Hematopoietic multipotent progenitor cell treated with erythropoietin and hydrocortisone succinate and interleukin-3 and kit ligand, for 4 days (in vitro differentiated cells): ENCODE data around the gene SFTPA1.
"Not testable (repeated sequence)": the region's sequence is repeated elsewhere in the genome, so short reads cannot be mapped to it uniquely, and the experiment has no call there.

Source experiments
- DNase-seq: peaks from one replicate; pipeline ENCODE4 v3.0.0-alpha.2; 2015

Gene SFTPA1

DNA sequence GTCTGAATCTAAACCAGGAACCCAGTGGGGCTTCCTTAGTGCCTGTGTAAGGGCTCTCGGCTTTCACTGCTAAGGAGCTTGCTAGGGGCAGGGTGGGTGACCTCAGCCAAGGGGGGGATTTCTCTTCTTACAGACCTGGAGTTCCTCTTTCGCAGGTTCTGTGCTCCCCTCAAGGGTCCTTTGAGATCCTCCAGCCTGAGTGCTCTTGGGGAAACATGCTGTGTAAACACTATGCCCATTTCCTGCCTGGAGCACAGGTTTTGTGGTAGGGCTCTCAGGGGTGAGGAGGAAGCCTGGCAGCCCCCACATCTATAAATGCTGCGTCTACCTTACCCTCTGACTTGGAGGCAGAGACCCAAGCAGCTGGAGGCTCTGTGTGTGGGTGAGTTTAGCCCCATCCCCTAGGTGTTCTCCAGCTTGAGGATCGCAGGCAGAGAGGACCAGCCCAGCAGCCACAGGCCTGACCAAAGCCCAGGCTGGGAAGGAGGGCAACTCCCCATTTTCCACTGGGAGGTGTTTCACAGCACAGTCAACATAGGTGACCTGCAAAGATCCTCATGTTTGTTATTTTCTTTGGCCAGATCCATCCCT, at the start of gene SFTPA1:
SFTPA1 (plus strand) TSS at position 339 of the 591 bp plus-strand sequence. CDS start 887 bp downstream, outside the sequence.
- DNase-seq, result peak; percentile 36

DNA sequence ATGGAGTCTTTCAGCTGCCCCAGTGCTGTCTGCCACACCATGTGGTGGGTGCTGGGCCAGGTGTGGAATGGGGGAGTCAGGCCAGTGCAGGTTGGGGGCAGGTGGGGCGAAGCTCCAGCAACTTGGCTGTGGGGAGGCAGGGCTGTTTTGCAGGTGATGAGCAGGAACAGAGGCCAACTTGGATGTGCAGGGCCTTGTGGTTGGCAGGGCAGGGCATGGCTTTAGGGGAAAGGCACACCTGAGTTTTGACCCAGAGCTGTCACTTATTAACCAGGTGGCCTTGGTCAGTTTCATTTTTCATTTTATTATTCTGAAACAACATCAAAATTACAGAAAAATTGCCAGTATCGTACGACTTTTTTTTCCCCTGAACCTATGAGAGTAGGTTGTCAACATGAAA, 49.5 kb upstream of the SFTPA1 start:
- no peak for DNase-seq

DNA sequence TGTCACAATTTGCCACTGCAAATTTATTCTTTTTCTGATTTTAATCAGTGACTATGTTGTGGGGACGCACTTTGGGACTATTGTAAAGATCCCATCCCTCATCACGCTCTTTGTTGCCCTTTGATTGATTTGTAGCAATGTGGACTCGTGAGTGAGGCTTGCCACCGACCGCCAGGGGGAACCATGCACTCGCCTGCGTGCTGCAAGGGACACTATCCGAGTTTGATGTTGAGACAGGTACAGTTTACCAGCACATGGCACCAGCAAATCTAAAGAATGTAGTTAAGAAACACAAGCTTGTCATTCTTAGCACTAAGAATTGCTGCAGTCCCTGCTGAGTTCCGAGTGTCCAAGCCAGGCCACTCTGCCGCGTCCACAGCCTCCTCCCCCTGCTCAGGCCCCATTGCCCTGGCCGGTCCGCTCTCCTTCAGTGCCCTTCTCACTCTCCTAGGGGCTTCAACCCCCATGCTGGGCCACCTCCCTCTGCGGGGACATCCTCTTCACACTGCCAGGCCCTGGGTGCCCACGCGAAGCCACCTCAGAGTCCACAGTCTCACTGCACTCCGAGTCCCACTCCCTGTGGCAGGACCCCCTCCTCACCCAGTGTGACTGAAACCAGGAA, 48.5 kb upstream of the SFTPA1 start:
- peak; percentile 83 for DNase-seq

DNA sequence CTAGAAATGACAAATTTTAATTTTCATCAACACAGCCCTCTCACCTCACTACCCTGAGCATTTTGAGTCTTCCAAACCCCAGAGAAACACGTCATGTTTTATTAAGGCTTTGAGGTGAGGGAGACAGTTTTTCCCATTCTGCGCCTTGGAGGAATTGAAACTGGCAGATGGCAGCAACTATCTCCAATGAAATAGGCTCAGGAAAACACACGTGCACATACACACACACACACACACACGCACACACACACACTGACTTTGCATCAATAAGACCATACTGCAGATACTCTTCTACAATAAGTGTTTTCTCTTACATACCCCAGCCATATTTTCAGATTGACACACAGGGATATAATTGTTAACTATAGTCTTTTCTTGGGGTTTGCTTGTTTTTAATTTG, 47.3 kb upstream of the SFTPA1 start:
- no peak for DNase-seq

DNA sequence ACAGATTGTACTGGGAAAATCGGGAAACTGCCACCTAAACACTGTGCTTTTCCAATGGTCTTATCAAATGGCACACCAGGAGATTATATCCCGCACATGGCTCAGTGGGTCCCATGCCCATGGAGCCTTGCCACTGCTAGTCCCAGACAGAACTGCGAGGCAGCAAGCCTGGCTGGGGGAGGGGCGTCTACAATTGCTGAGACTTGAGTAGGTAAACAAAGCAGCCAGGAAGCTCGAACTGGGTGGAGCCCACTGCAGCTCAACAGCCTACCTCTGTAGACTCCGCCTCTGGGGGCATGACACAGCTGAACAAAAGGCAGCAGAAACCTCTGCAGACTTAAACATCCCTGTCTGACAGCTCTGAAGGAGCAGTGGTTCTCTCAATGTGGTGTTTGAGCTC, 40.1 kb upstream of the SFTPA1 start:
- DNase-seq, result not testable (repeated sequence)

DNA sequence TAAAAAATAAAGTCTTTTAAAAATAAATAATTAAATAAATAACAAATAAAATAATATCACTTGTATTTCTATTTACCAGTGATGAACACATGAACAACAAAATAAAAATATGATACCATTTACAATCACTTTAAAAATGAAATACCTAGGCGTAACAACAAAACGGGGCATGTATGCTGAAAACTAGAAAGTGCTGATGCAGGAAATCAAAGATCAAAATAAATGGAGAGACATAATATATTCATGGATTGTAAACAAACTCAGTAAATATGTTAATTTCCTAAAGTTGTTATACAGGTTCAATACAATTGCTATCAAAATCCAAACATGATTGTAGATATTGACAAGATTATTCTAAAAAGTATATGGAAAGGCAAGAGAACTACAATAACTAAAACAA, 31.4 kb upstream of the SFTPA1 start:
- no peak for DNase-seq

DNA sequence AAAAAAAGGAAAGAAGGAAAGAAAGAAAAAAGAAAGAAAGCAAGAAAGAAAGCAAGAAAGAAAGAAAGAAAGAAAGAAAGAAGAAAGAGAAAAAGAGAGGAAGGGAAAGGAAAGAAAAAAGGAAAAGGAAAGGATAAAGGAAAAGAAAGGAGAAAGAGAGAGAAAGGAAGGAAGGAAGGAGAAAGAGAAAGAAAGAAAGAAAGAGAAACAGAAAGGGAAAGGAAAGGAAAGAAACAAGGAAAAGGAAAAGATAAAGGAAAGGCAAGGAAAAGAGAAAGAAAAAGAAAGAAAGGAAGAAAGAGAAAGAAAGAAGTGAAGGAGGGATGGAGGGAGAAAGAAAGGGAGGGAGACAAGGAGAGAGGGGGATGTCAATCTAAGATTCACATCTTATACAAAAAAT, 29.7 kb upstream of the SFTPA1 start:
- no peak for DNase-seq

DNA sequence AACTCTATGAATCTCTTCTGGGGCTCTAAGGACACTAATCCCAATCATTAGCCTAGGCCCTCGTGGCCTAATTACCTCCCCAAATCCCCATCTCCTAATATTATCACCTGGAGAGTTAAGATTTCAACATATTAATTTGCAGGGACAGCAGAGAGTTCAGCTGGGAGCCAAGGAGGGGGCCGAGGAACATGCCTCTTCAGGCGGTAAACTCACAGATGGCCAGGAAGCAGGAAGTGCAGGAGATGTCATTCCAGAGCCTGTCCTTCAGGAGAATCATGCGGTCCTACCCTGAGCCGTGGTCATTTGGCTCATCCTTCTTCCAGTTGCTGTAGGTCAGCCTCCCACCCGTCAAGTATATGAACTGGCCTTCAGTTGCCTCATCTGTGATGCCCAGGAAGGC, 28.6 kb upstream of the SFTPA1 start:
- no peak for DNase-seq

DNA sequence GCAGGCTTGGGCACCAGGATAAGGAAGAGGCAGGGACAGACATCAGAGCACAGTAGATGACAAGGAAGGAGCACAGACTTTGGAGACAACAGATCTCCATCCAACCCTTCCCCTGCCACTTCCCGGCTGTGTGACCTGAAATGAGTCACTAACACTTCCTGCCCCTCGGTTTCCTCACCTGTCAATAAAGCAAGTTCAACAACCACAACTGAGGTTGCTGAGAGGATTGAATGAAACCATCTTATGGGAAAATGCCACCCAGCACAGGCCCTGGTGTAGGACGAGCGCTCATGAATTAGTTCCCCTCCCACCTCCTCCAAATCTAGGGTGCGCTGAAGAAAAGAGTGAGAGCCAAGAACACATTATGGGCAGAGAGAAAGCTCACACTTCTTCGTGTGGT, 27.8 kb upstream of the SFTPA1 start:
- DNase-seq, result not testable (repeated sequence)

DNA sequence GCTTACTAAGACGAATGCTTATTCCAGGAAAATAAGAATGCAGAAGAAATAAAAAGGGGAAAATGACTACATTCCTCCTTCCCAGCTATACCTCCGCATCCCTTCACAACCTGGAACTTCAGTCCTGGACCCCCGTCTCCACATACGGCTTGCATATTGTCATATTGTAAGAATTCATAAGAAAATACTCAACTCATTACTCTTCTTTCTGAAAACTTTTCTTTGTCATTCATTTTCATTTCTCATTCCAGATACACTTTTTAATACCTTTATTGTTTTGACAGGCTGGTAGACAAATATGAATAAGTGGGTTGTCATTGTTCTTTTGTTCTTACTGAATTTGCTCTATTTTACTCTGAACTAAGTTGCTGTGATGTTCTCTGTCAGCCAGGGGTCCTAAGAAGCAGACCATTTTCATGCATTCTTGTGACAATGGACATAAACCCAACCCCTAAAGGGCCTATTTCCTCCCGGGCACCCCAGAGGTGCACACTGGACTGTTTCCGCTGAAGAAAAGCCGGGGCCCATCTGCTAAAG, 27.2 kb upstream of the SFTPA1 start:
- DNase-seq, result no peak

DNA sequence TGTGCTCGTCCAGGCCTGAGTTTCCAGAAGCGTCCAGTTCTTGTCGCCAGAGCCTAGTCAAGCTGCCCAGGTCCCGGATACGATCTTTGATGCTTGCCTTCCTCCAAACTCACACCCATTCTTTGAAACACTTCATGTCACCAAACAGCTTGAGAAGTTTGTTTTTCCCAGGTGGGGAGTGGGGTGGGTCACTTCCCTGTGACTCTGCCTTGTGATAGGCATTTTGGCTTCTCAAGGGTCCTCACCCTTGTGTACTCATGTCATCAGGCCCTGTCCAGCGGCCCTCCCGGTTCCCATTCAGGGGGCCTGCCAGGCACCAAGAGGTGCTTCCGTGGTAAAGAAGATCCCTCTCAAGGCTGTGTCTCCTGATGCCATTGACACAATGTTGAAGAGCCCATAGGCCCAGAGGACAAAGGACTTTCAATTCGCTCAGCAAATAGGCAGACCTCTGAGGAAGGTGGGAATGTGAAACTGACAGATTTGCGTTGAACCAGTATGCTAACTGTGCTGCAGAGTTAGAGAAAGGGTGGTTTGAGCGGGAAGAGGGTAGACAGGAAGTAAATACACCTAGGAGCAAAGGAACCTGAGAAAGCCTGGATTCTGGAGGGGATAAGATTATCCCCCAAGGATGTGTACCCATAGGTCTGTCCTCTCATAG, 24.7 kb upstream of the SFTPA1 start:
- no peak for DNase-seq

DNA sequence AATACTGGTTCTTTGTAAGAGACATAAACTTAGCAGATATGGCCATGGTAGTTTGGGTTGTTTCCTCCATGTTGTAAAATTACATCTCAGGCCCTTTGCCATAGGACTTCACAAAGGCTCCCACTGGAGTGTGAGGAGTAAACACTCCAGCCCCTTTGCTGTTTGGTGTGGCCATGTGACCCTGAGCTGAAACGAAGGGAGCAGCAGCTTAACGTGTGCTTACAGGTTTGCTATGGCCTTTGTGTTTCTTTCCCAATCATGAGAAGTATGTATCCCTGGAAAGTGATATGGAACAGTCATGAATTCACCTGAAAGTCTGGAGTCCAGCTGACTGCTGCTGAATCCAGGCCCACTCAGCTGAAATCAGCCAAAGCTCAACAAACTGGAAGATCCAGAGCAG, 23.8 kb upstream of the SFTPA1 start:
- DNase-seq, result no peak

DNA sequence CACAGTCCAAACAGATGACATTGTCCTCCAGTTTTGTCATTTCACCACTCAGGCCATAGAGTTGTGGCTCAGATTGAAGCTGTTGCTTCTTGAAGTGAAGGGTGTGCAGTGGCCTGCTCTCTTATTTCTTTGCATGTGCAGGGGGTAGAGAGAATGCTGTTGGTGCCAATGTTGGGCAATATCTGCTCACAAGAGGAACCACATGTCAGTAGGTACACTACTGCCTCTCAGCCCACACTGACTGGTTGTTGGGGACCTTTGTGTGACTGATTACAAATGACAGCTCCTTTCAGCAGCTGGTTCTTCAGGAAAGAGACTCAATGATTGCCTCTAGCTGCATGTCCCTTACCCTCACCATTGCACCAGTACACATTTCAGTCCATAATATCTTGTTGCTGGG, 21.9 kb upstream of the SFTPA1 start:
- peak; percentile 47 for DNase-seq

DNA sequence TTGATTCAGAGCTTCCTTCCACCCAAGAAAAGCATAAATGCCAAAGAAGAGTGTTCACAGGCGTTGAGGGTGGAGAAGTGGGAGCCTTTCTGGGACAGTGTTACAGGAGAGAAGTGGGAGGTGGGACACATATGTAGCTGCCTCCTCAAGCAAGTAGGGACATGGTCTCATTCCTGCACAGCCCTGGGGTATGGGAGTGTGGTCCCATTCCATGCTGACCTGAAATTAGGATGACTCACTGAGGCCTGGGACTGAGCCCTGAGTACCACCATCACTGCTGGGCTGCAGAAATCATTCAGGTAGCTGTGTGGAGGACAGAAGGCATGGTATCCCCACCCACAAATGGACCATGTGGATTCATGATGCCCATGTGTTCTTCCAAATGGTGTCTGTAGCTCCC, 17.4 kb upstream of the SFTPA1 start:
- DNase-seq, result no peak

DNA sequence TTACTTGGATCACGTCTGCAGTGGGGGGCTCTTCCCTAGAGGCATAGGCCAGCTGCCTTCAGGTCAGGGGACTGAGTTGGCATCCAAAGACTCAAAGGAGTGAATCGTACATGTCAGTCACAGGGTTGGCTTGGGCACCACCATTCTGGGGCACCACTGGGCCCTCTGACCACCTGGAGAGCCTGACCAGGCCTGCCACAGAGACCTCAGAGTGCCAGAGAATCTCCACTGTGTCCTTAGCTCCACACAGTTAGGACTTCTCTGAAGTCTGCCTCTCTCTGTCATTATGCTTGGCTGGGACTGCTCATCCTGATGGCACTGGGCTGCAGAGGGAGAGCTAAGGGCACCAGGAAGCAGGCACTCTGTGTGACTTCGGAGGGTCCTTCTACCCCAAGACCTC, 16.2 kb upstream of the SFTPA1 start:
- DNase-seq, result not testable (repeated sequence)

DNA sequence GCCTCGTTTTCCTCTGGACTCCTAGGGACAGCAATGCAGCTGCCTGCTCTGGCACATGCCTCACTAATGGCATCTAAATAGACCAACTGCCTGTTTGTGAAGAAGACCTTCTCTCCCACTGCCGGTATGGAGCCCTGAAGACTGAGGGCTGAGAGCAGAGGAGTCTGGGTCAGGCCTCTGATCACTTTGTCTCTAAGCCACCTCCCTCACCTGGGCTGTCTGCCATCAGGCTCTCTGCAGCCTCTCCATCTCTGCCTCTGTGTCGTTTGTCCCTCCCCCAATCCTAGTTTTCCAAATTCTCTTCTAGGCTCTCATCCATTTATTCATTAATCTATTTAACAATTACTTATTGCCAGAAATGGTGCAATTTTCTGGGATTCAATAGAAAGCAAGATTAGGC, 15.2 kb upstream of the SFTPA1 start:
- DNase-seq, result no peak

DNA sequence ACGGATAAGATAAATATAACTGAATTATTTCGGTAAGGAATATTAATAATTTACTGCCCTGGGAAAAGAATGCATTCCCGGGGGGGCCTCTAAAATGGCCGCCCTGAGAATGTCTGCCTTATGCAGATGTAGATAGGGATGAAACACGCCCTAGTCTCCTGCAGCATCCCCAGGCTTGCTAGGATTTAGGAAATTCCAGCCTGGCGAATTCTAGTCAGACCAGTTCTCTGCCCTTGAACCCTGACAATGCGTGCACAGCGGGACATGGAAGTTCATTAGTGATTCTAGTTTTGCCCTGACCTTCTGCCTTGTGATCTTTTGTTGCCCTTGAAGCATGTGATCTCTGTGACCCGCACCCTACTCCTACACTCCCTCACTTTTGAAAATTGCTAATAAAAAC, 11.1 kb upstream of the SFTPA1 start:
- DNase-seq, result not testable (repeated sequence)

DNA sequence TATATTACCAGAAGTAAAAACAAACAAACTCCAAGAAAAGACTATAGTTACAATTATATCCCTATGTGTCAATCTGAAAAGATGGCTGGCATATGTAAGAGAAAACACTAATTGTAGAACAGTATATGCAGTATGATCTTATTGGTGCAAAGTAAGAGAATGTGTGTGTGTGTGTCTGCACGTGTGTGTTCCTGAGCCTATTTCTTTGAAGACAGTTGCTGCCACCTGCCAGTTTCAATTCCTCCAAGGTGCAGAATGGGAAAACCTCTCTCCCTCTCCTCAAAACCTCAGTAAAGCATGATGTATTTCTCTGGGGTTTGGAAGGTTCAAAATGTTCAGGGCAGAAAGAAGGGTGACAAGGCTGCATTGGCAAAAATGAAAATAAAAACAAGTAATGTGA, 8.8 kb upstream of the SFTPA1 start:
- DNase-seq, result no peak

DNA sequence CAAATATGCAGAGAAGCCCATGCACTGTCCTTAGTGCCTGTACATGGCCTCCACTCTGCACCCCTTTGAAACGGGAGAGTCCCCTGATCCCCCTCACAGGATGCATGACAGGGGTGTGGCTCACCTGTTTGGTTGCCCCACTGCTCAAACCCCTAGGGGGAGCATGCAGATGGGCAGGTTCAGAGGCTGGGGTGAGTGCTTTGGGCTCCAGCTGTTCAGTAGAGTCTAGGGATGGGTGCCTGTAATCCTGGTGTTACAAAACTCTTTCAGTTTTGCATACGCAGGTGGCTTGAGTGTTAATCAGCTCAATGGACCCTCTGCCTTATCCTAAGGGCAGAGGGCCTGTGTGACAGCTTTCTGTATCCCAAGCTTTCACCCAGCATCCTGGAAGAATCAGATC, 7.8 kb upstream of the SFTPA1 start:
- DNase-seq, result no peak

DNA sequence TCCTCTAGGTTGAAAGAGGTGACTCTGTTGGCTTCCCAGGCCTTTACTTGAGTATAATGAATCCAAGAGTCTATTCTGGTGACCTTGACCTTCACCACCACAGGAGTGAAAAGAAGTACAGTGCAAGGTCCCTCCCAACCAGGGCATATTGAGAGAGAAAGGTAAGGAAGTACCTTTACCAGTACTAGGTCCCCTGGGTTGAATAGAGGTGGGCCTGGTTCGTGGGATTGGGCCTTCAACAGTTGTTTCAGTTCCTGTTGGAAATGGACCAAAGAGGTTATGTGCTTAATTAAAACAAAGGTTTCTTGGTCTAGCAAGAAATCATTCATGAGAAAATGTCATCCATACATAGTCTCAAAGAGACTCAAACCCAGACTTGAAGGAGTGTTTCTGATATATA, 6.4 kb upstream of the SFTPA1 start:
- DNase-seq, result no peak

DNA sequence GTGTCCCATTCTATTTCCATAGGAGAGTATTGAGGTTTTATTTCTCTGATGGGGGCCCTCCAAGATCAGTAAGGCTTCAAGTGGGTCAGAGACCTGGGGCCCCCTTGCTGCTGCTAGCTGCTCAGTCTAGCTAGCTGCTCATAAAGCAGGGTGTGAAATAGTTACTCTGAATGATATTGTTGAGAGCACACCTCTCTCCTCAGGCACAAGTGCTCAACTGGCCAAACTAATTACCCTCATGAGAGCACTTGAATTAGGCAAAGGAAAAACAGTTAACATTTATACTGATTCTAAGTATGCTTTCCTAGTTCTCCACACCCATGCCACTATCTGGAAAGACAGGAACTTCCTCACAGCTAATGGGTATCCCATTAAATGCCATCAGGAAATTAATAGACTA, 5.4 kb upstream of the SFTPA1 start:
- no peak for DNase-seq

DNA sequence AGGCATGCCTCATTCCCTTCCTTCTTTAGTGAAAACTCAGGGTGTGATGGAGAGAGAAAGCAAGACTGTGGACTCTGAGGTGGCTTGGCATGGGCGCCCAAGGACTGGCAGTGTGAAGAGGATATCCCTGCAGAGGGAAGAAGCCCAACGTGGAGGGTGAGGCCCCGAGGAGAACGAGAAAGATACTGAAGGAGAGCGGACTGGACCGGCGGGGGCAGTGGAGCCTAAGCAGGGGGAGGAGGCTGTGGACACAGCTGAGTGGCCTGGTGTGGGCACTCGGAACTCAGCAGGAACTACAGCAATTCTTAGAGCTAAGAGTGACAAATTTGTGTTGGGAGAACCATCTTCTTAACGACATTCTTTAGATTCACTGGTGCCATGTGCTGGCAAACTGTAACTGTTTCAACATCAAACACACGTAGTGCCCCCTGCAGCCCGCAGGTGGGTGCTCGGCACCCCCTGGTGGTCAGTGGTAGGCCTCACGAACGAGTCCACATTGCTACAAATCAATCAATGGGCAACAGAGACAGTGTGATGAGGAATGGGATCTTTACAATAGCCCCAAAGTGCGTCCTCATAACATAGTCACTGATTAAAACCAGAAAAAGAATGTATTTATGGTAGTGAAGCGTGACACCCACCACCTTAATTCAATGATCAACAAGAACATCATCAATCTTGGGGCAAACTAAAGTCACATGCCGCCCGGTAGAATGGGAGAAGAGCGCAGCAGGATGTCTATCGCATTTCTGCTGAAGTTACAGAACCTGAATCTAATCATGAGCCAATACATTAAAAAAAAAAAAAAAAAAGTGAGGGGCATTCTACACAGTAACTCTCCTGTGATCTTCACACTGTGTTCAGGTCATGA, 2.0 kb upstream of the SFTPA1 start:
- peak; percentile 77 for DNase-seq
